Glomerular visceral epithelial cell (primary cell): ENCODE data around the gene SPATA31A1.
"Not testable (repeated sequence)": the region's sequence is repeated elsewhere in the genome, so short reads cannot be mapped to it uniquely, and the experiment has no call there.

ENCODE experiments used
- DNase-seq: peaks from one replicate; pipeline ENCODE4 v3.0.0-alpha.2; 2016; ENCODE audit errors: extremely low spot score

The SPATA31A1 gene

GRCh38 chr9:39355369-39355768 lies at the start of gene SPATA31A1:
TSS of gene SPATA31A1 (plus strand) at chr9:39355669. CDS start at chr9:39355731, 62 bp downstream.
- DNase-seq = not testable (repeated sequence)

- not testable (repeated sequence) for DNase-seq
These were observed 52.1 kb downstream of the SPATA31A1 start for GRCh38 chr9:39407261-39408204.

GRCh38 chr9:39411254-39411940 lies 55.9 kb downstream of the SPATA31A1 start:
- not testable (repeated sequence) for DNase-seq
